ENCODE data around the gene TSHZ2.

GRCh38 chr20:53053595-53053994 lies 81.4 kb downstream of the TSHZ2 start:
- TF ChIP-seq POLR2A (conservative IDR thresholded peaks at IDR 0.05) (no peak), UBTF (IDR thresholded peaks at IDR 0.05; ENCODE audit: borderline replicate concordance in 1 of 2, low read depth in 2 of 2, low read length in 2 of 2) (no peak), FOSL1 (tag; conservative IDR thresholded peaks at IDR 0.05) (no peak), BRCA1 (IDR thresholded peaks at IDR 0.05) (no peak), BRCA1 (CRISPR knock-in tag; IDR thresholded peaks at IDR 0.05) (no peak), USF2 (CRISPR knock-in tag; IDR thresholded peaks at IDR 0.05) (no peak), MITF (IDR thresholded peaks at IDR 0.05) (no peak), SIN3A (IDR thresholded peaks at IDR 0.05; ENCODE audit: borderline replicate concordance in 2 of 2, control insufficient read depth in 1 of 2, low read depth in 2 of 2, low read length in 2 of 2) (no peak), ELK1 (CRISPR knock-in tag; IDR thresholded peaks at IDR 0.05) (no peak)
